IMR-90 (cell line): ENCODE measurements around the gene PROM2. TPM values are rescaled to one million over a fixed set of nuclear protein-coding genes. Genes with fewer than 3 reads are reported as not detected.

ENCODE experiments used
- ATAC-seq: fragments of 200-7000 bp; cut with Tn5 transposase; 2 replicates; pipeline ENCODE4 v1.9.1; 2020; ENCODE audit warnings: low read depth, mild to moderate bottlenecking, moderate library complexity
- BruUV-seq: library from RNA; stranded (reverse); fragments of 400-500 nt; replicated peaks from 2 replicates; lab custom pipeline; 2021; lab: Mats Ljungman, UMichigan
- CTCF ChIA-PET: fragments of 300-600 bp; formaldehyde crosslinking; extraction: SDS; loops from one replicate; lab custom pipeline; 2021; ENCODE audit warnings: antibody characterized with exemption; lab: Yijun Ruan, JAX
- POLR2A ChIA-PET: fragments of 300-600 bp; sonication (Branson Sonifier 250); formaldehyde crosslinking; loops from one replicate; lab custom pipeline; 2022; ENCODE audit warnings: antibody characterized with exemption; ENCODE audit not compliant: unreplicated experiment; lab: Charles Lee
- DNase-seq: peaks from one replicate; pipeline ENCODE4 v3.0.0; 2013
- H2AFZ ChIP-seq: replicated peaks from 2 replicates; pipeline ENCODE3; 2013; ENCODE audit warnings: low read length, mild to moderate bottlenecking; ENCODE audit not compliant: poor library complexity
- H2AK5ac ChIP-seq: 2 replicates; pipeline ENCODE4 v1.6.1; 2013; ENCODE audit warnings: low read depth, low read length, inconsistent platforms
- H2AK9ac ChIP-seq: replicated peaks from 2 replicates; pipeline ENCODE3; 2013; ENCODE audit warnings: mild to moderate bottlenecking, low read depth, low read length, moderate library complexity; ENCODE audit not compliant: poor library complexity
- H2BK120ac ChIP-seq: 2 replicates; pipeline ENCODE4 v1.6.1; 2013; ENCODE audit warnings: low read depth, low read length, inconsistent platforms
- H2BK15ac ChIP-seq: 3 replicates; pipeline ENCODE4 v1.6.1; 2013; ENCODE audit warnings: low read depth, low read length, inconsistent platforms
- H2BK20ac ChIP-seq: 2 replicates; pipeline ENCODE4 v1.6.1; 2013; ENCODE audit warnings: low read depth, mild to moderate bottlenecking, inconsistent platforms, low read length, moderate library complexity
- H2BK5ac ChIP-seq: 2 replicates; pipeline ENCODE4 v1.6.1; 2013; ENCODE audit warnings: mild to moderate bottlenecking, low read depth, low read length, inconsistent platforms; ENCODE audit not compliant: poor library complexity, severe bottlenecking
- H3K14ac ChIP-seq: replicated peaks from 2 replicates; pipeline ENCODE4 v1.6.1; 2013; ENCODE audit warnings: low read depth, low read length, inconsistent platforms
- H3K18ac ChIP-seq: 2 replicates; pipeline ENCODE4 v1.6.1; 2013; ENCODE audit warnings: low read depth, low read length, control low read depth
- H3K23ac ChIP-seq: 2 replicates; pipeline ENCODE4 v1.6.1; 2013; ENCODE audit warnings: low read depth, low read length, inconsistent platforms
- H3K27ac ChIP-seq: 2 replicates; pipeline ENCODE4 v1.5.1; 2013; ENCODE audit warnings: mild to moderate bottlenecking, control low read depth, low read length; ENCODE audit not compliant: insufficient read depth
- H3K27me3 ChIP-seq: 2 replicates; pipeline ENCODE4 v1.6.1; 2013; ENCODE audit warnings: low read length; ENCODE audit not compliant: control insufficient read depth, insufficient read depth
- H3K36me3 ChIP-seq: 2 replicates; pipeline ENCODE4 v1.6.1; 2013; ENCODE audit warnings: low read length, mixed read lengths; ENCODE audit not compliant: control insufficient read depth, insufficient read depth
- H3K4ac ChIP-seq: 2 replicates; pipeline ENCODE4 v1.6.1; 2013; ENCODE audit warnings: low read depth, low read length, inconsistent platforms
- H3K4me1 ChIP-seq: 2 replicates; pipeline ENCODE4 v1.6.1; 2013; ENCODE audit warnings: low read length, mixed read lengths; ENCODE audit not compliant: control insufficient read depth, insufficient read depth
- H3K4me2 ChIP-seq: 2 replicates; pipeline ENCODE4 v1.6.1; 2013; ENCODE audit warnings: low read depth, mild to moderate bottlenecking, control low read depth, low read length, moderate library complexity
- H3K4me3 ChIP-seq: 2 replicates; pipeline ENCODE4 v1.5.1; 2013; ENCODE audit warnings: low read depth, mild to moderate bottlenecking, control low read depth, low read length, moderate library complexity; ENCODE audit not compliant: insufficient read depth
- H3K56ac ChIP-seq: 2 replicates; pipeline ENCODE4 v1.6.1; 2013; ENCODE audit warnings: low read length, inconsistent platforms; ENCODE audit not compliant: insufficient read depth; ENCODE audit errors: extremely low read depth
- H3K79me1 ChIP-seq, 2 experiments: 2 replicates each; pipeline ENCODE4 v1.6.1; 2013; ENCODE audit warnings: low read length in 2 of 2, inconsistent platforms in 1 of 2, low read depth in 1 of 2
- H3K9ac ChIP-seq: 2 replicates; pipeline ENCODE4 v1.6.1; 2013; ENCODE audit warnings: low read depth, low read length, control low read depth
- H3K9me1 ChIP-seq: 2 replicates; pipeline ENCODE4 v1.6.1; 2013; ENCODE audit warnings: low read length, inconsistent platforms; ENCODE audit not compliant: insufficient read depth
- H3K9me3 ChIP-seq: 2 replicates; pipeline ENCODE4 v1.6.1; 2013; ENCODE audit warnings: low read length; ENCODE audit not compliant: control insufficient read depth, insufficient read depth
- H4K20me1 ChIP-seq: 2 replicates; pipeline ENCODE4 v1.6.1; 2013; ENCODE audit warnings: low read length, inconsistent platforms; ENCODE audit not compliant: insufficient read depth
- H4K5ac ChIP-seq: 2 replicates; pipeline ENCODE4 v1.6.1; 2013; ENCODE audit warnings: mild to moderate bottlenecking, low read depth, low read length, control low read depth
- H4K8ac ChIP-seq, 2 experiments: 2 replicates each; pipeline ENCODE4 v1.6.1; 2013; ENCODE audit warnings: low read depth in 2 of 2, low read length in 2 of 2, control low read depth in 1 of 2, inconsistent platforms in 1 of 2
- H4K91ac ChIP-seq: 2 replicates; pipeline ENCODE4 v1.6.1; 2013; ENCODE audit warnings: low read depth, low read length, inconsistent platforms; ENCODE audit not compliant: insufficient read depth
- FOS ChIP-seq: fragments of 150-350 bp; IDR thresholded peaks from 2 replicates; pipeline ENCODE4 v1.6.1; 2016; ENCODE audit warnings: low read depth, low read length
- RFX5 ChIP-seq: IDR thresholded peaks from 2 replicates; pipeline ENCODE4 v1.8.0; 2012; ENCODE audit warnings: low read depth, mild to moderate bottlenecking, low read length, moderate library complexity
- WGBS, 2 experiments: methylation state at CpG; one replicate each; pipeline versions ENCODE4 v1.1.5 to v1.1.7; 2013; ENCODE audit warnings: missing lambda C conversion rate in 2 of 2; ENCODE audit not compliant: insufficient read length in 1 of 2; ENCODE audit errors: extremely low coverage in 2 of 2; 5-methylcytosine and 5-hydroxymethylcytosine counted together
- dilution Hi-C: fragments of 300-500 bp; cut with HindIII; formaldehyde crosslinking; loops from one replicate; pipeline ENCODE4 v1.14.3; 2018; ENCODE audit warnings: low sequenced_read_pairs; ENCODE audit not compliant: unreplicated experiment
- in situ Hi-C: fragments of 300-500 bp; cut with MboI; formaldehyde crosslinking; loops from 3 replicates; pipeline ENCODE4 v1.14.3; 2019; ENCODE audit warnings: low sequenced_read_pairs, inconsistent platforms, mixed read lengths
- intact Hi-C: fragments of 100-400 bp; cut with micrococcal nuclease; formaldehyde crosslinking; loops from 2 replicates; pipeline ENCODE4 v1.10.0; 2022
- polyA plus RNA-seq, 3 experiments: library from polyadenylated mRNA; depleted of rRNA; stranded (reverse); fragments of >200 nt; gene quantifications; 2 replicates each; pipeline ENCODE4 v1.2.3, GENCODE V29; 2012; ENCODE audit warnings: low replicate concordance in 1 of 3
- total RNA-seq: library from RNA; depleted of rRNA; stranded (reverse); fragments of >200 nt; gene quantifications from 2 replicates; pipeline ENCODE4 v1.2.3, GENCODE V29; 2012

PROM2 gene
- total and polyA plus RNA-seq, 2 of the 4 experiments (the other 2 are of a cell fraction) = 0.26 TPM; not detected in 1

DNA sequence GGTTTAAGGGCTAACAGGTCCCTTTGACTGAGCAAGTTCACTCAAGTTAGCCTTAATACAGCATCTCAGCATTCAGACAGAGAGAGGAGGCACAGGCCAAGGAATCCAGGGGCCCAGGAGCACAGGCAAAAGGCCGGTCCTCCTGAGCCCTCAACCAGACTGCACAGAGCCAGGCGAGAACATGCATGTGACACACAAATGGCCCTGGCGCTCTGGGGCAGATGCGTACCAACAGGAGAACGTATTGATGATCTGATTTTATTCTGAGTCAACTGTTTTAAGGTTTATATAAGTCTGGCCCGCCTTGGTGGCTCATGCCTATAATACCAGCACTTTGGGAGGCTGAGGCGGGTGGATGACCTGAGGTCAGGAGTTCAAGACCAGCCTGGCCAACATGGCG, 57.8 kb downstream of the PROM2 start:
- H2BK15ac ChIP-seq = no peak overlapping the region
- H3K4me1 ChIP-seq = peaks cover 14% of the 10 kb centered on the region
- BruUV-seq = no TSS peak
- peaks cover 3% of the 10 kb centered on the region; the same call in 1 of the 2 replicates for H3K9me1 ChIP-seq
- no peak overlapping the region for H3K9ac ChIP-seq
- no peak overlapping the region for H4K91ac ChIP-seq
- ChIA-PET POLR2A (no interaction called here), CTCF (no interaction called here)
- DNase-seq (no peak), ATAC-seq (no peak)
- in situ Hi-C loops = no loop called here
- dilution Hi-C loops = no loop called here
- no peak overlapping the region for H4K8ac ChIP-seq
- H3K79me1 ChIP-seq = no peaks in the 10 kb centered on the region
- no peak overlapping the region for H4K5ac ChIP-seq
- no peak overlapping the region for H3K23ac ChIP-seq
- no peak overlapping the region for H3K18ac ChIP-seq
- no peak overlapping the region for H3K4me2 ChIP-seq
- no peak overlapping the region for H3K14ac ChIP-seq
- intact Hi-C loops = no loop called here
- no peak overlapping the region for H2BK20ac ChIP-seq
- WGBS, 2 experiments = 97% methylated on average over 6 of the region's 8 CpGs; no CpG with 5 or more reads in 1 of the 2 experiments
- H4K20me1 ChIP-seq = no peaks in the 10 kb centered on the region
- H3K56ac ChIP-seq = no peak overlapping the region
- H2AFZ ChIP-seq = no peak overlapping the region
- H2AK5ac ChIP-seq = no peak overlapping the region
- no peak overlapping the region for H2BK5ac ChIP-seq
- no peak overlapping the region for H3K4me3 ChIP-seq
- no peaks in the 10 kb centered on the region for H3K36me3 ChIP-seq
- H3K27ac ChIP-seq = no peak overlapping the region
- no peak for TF ChIP-seq RFX5
- TF ChIP-seq FOS = no peak
- no peaks in the 10 kb centered on the region for H3K27me3 ChIP-seq
- H3K9me3 ChIP-seq = no peaks in the 10 kb centered on the region; the same call in 1 of the 2 replicates
- no peak overlapping the region for H2BK120ac ChIP-seq
- no peak overlapping the region for H3K4ac ChIP-seq
- H2AK9ac ChIP-seq = no peak overlapping the region
